ENCODE results near the gene PEX14. TPM values are rescaled to one million over a fixed set of nuclear protein-coding genes. Genes with fewer than 3 reads are reported as not detected.

The PEX14 gene
- total RNA-seq, 1 experiment from 2014 or later = 29.3 TPM

DNA sequence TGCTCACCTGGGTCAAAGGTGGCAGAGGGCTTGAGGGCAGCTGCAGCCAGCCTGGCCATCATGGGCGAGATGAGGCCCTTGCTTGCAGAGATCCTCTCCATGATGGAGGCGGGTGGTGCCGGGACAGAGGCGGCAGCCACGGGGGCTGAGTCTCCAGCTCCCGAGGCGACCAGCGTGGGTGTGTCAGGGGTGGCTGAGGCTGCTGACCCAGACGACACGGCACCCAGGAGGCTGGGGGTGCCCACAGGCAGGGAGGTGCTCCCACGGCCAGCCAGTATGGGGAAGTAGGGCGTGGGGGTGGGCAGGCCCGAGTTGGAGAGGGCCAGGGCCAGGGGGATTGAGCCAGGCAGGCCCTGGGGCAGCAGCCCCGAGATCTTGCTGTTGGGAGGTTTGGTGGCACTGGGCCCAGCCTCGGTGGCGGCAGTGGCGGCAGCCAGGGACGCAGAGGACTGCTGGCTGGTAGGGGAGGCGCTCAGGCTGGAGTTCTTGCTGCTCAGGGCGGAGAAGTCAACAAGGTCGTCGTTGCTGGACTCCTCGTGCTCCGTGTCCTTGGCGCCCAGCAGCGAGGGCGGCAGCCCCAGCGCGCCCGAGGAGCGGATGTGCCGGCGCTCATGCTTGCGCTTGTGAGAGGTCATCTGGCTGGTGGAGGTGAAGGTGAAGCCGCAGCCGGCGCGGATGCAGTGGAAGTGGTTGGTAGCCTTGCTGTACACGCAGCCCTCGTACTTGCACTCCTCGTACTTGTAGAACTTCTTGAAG, 178.8 kb downstream of the PEX14 start:
- H3K9me2 ChIP-seq (ENCODE audit: insufficient read depth) = no peaks in the 10 kb centered on the region
- TF ChIP-seq YY1 (IDR thresholded peaks at IDR 0.05; ENCODE audit: extremely low read depth, insufficient replicate concordance, low read depth, low read length) (no peak), EGR1 (IDR thresholded peaks at IDR 0.05; ENCODE audit: low read depth) (no peak), CEBPB (IDR thresholded peaks at IDR 0.05; ENCODE audit: low read depth) (no peak), ZNF274 (IDR thresholded peaks at IDR 0.05; ENCODE audit: low read depth, low read length) (no peak), JUND (IDR thresholded peaks at IDR 0.05) (no peak), POLR2A (IDR thresholded peaks at IDR 0.05; ENCODE audit: borderline replicate concordance, extremely low read depth, insufficient read depth, insufficient read length) (no peak), RAD21 (IDR thresholded peaks at IDR 0.05; ENCODE audit: low read depth) (no peak), SIN3A (IDR thresholded peaks at IDR 0.05; ENCODE audit: low read depth) (no peak), SP1 (IDR thresholded peaks at IDR 0.05; ENCODE audit: low read depth) (no peak), EZH2phosphoT487 (IDR thresholded peaks at IDR 0.05; ENCODE audit: borderline replicate concordance) (no peak)
- TF ChIP-seq, protein P1, sequence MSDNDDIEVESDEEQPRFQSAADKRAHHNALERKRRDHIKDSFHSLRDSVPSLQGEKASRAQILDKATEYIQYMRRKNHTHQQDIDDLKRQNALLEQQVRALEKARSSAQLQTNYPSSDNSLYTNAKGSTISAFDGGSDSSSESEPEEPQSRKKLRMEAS (IDR thresholded peaks at IDR 0.05) = no peak
- TF ChIP-seq, protein P2, sequence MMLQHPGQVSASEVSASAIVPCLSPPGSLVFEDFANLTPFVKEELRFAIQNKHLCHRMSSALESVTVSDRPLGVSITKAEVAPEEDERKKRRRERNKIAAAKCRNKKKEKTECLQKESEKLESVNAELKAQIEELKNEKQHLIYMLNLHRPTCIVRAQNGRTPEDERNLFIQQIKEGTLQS (IDR thresholded peaks at IDR 0.05) = no peak
- TF ChIP-seq, protein P3, sequence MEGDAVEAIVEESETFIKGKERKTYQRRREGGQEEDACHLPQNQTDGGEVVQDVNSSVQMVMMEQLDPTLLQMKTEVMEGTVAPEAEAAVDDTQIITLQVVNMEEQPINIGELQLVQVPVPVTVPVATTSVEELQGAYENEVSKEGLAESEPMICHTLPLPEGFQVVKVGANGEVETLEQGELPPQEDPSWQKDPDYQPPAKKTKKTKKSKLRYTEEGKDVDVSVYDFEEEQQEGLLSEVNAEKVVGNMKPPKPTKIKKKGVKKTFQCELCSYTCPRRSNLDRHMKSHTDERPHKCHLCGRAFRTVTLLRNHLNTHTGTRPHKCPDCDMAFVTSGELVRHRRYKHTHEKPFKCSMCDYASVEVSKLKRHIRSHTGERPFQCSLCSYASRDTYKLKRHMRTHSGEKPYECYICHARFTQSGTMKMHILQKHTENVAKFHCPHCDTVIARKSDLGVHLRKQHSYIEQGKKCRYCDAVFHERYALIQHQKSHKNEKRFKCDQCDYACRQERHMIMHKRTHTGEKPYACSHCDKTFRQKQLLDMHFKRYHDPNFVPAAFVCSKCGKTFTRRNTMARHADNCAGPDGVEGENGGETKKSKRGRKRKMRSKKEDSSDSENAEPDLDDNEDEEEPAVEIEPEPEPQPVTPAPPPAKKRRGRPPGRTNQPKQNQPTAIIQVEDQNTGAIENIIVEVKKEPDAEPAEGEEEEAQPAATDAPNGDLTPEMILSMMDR (IDR thresholded peaks at IDR 0.05 in 2 of 3, conservative IDR thresholded peaks at IDR 0.05 in 1 of 3; ENCODE audit: borderline replicate concordance in 1 of 3, insufficient read depth in 1 of 3, low read depth in 2 of 3, low read length in 2 of 3) = no peak
- TF ChIP-seq, protein P4, sequence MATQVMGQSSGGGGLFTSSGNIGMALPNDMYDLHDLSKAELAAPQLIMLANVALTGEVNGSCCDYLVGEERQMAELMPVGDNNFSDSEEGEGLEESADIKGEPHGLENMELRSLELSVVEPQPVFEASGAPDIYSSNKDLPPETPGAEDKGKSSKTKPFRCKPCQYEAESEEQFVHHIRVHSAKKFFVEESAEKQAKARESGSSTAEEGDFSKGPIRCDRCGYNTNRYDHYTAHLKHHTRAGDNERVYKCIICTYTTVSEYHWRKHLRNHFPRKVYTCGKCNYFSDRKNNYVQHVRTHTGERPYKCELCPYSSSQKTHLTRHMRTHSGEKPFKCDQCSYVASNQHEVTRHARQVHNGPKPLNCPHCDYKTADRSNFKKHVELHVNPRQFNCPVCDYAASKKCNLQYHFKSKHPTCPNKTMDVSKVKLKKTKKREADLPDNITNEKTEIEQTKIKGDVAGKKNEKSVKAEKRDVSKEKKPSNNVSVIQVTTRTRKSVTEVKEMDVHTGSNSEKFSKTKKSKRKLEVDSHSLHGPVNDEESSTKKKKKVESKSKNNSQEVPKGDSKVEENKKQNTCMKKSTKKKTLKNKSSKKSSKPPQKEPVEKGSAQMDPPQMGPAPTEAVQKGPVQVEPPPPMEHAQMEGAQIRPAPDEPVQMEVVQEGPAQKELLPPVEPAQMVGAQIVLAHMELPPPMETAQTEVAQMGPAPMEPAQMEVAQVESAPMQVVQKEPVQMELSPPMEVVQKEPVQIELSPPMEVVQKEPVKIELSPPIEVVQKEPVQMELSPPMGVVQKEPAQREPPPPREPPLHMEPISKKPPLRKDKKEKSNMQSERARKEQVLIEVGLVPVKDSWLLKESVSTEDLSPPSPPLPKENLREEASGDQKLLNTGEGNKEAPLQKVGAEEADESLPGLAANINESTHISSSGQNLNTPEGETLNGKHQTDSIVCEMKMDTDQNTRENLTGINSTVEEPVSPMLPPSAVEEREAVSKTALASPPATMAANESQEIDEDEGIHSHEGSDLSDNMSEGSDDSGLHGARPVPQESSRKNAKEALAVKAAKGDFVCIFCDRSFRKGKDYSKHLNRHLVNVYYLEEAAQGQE (IDR thresholded peaks at IDR 0.05; ENCODE audit: low read depth) = no peak
- peaks cover 0 to 10% of the 10 kb centered on the region in 2 experiments; a peak in 1 of 4 replicates for H3K4me1 ChIP-seq (ENCODE audit: control insufficient read depth in 1 of 2, insufficient read depth in 2 of 2, low read length in 2 of 2)
- H3K79me2 ChIP-seq (ENCODE audit: insufficient read depth, low read length) = no peaks in the 10 kb centered on the region
- no peak overlapping the region for H3K9ac ChIP-seq (ENCODE audit: low read length)
- H3K27me3 ChIP-seq (ENCODE audit: insufficient read depth, low read length) = no peaks in the 10 kb centered on the region
- no peak overlapping the region for H3K27ac ChIP-seq (ENCODE audit: low read depth, low read length)
- DNase-seq (ENCODE audit: low read depth, low spot score) (no peak), ATAC-seq (no peak)
- no peaks in the 10 kb centered on the region for H4K20me1 ChIP-seq (ENCODE audit: insufficient read depth)
- CTCF ChIA-PET = no interaction called here
- no peak overlapping the region for H3K4me2 ChIP-seq (ENCODE audit: low read length)
- no TSS peak for BruUV-seq (replicated peaks)
- no peak overlapping the region for H3K4me3 ChIP-seq (replicated peaks in 1 of 2; ENCODE audit: low read depth in 1 of 2, low read length in 2 of 2)
- H3K36me3 ChIP-seq (ENCODE audit: control insufficient read depth in 1 of 2, insufficient read depth in 2 of 2, low read length in 2 of 2) = no peaks in the 10 kb centered on the region
- intact Hi-C loops (cut with micrococcal nuclease) = no loop called here
- POLR2A ChIA-PET = no interaction called here
- RAD21 ChIA-PET (ENCODE audit: low non-redundant PET in 1 of 2, low total read pairs in 2 of 2, uncharacterized antibody in 2 of 2, unreplicated experiment in 2 of 2) = no interaction called here
- no peak overlapping the region for H2AFZ ChIP-seq (ENCODE audit: low read depth, low read length, poor library complexity, severe bottlenecking)
- H3K9me3 ChIP-seq (ENCODE audit: control insufficient read depth in 1 of 2, insufficient read depth in 1 of 2, low read depth in 1 of 2, low read length in 2 of 2) = no peaks in the 10 kb centered on the region
